ENCODE measurements around the gene NAALADL2. TPM values are rescaled to one million over a fixed set of nuclear protein-coding genes. Genes with fewer than 3 reads are reported as not detected.

NAALADL2 gene
- total RNA-seq, 1 experiment from 2014 or later: 1.9 TPM

DNA sequence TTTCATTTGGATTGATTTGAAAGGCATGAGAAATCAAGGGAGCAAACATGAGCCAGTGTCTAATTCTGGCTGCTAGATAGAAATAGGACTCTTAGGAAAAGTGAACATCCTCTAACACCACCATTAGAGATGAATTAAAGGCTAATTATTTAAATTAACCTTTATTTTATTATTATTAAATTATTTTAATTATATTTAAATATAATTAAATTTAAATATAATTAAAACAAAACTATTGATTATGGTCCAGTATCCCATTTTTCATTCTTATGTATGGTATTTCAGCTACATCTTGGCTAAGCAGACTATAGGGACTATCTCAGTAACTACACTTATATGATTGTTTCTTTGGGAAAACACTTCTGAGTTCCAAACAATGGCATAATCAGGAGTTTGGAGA, 904.8 kb downstream of the NAALADL2 start:
- no peaks in the 10 kb centered on the region for H3K9me2 ChIP-seq (replicated peaks; ENCODE audit: low read length)
- H3K27me3 ChIP-seq (ENCODE audit: low read length): no peaks in the 10 kb centered on the region
- H3F3A ChIP-seq (ENCODE audit: low read length, unreplicated experiment): no peaks in the 10 kb centered on the region
- BruUV-seq (replicated peaks): no TSS peak
- H4K20me1 ChIP-seq (ENCODE audit: low read length): no peaks in the 10 kb centered on the region
- H3K27ac ChIP-seq (ENCODE audit: low read length): no peak overlapping the region
- no peak overlapping the region for H3K9ac ChIP-seq (ENCODE audit: low read length)
- ATAC-seq (no peak), DNase-seq (no peak)
- H3K4me3 ChIP-seq (ENCODE audit: low read length): no peak overlapping the region
- no peaks in the 10 kb centered on the region for H3K79me2 ChIP-seq (ENCODE audit: low read length)
- intact Hi-C loops (cut with micrococcal nuclease): no loop called here
- ChIA-PET CTCF (no interaction called here), POLR2A (ENCODE audit: unreplicated experiment) (no interaction called here)
- no peak for TF ChIP-seq EZH2 (IDR thresholded peaks at IDR 0.05; ENCODE audit: low read length, unreplicated experiment)
- TF ChIP-seq EZH2phosphoT487 (IDR thresholded peaks at IDR 0.05; ENCODE audit: borderline replicate concordance, low read length): no peak
- no peak overlapping the region for H2AFZ ChIP-seq (ENCODE audit: low read length)
- H3K4me2 ChIP-seq (ENCODE audit: low read length): no peak overlapping the region
- H3K4me1 ChIP-seq (ENCODE audit: insufficient read depth, low read length): no peaks in the 10 kb centered on the region
- H3K9me3 ChIP-seq (ENCODE audit: low read length): no peaks in the 10 kb centered on the region
- H3K36me3 ChIP-seq (ENCODE audit: low read depth, low read length): no peaks in the 10 kb centered on the region

DNA sequence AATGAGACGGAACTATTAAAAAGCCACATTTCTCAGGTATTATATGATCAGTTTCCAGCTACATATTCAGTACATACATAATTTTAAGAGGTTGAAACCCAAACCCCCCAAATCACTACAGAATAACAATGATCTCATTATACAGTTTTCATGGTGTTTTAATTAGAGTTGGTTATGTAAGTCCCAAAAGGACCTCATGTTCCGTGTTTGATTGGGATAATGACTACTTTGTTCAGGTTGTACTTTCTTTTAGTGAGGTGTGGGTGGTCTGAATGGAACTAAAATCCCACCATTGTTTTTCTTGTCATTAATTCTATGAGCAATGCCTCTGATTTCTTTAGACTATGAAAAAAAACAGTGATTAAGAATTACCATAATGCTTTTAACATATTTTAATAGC, 905.6 kb downstream of the NAALADL2 start:
- Histone ChIP-seq H3K36me3 (ENCODE audit: low read depth, low read length) (no peaks in the 10 kb centered on the region), H3K4me3 (ENCODE audit: low read length) (no peak overlapping the region), H3K9me3 (ENCODE audit: low read length) (no peaks in the 10 kb centered on the region), H3F3A (ENCODE audit: low read length, unreplicated experiment) (no peaks in the 10 kb centered on the region), H3K9me2 (replicated peaks; ENCODE audit: low read length) (no peaks in the 10 kb centered on the region), H3K4me1 (ENCODE audit: insufficient read depth, low read length) (no peaks in the 10 kb centered on the region), H2AFZ (ENCODE audit: low read length) (no peak overlapping the region), H3K79me2 (ENCODE audit: low read length) (no peaks in the 10 kb centered on the region), H3K4me2 (ENCODE audit: low read length) (no peak overlapping the region), H4K20me1 (ENCODE audit: low read length) (no peaks in the 10 kb centered on the region), H3K27ac (ENCODE audit: low read length) (no peak overlapping the region), H3K27me3 (ENCODE audit: low read length) (no peaks in the 10 kb centered on the region), H3K9ac (ENCODE audit: low read length) (no peak overlapping the region)
- DNase-seq (no peak), ATAC-seq (no peak)
- CTCF ChIA-PET: no interaction called here
- TF ChIP-seq, protein P1, sequence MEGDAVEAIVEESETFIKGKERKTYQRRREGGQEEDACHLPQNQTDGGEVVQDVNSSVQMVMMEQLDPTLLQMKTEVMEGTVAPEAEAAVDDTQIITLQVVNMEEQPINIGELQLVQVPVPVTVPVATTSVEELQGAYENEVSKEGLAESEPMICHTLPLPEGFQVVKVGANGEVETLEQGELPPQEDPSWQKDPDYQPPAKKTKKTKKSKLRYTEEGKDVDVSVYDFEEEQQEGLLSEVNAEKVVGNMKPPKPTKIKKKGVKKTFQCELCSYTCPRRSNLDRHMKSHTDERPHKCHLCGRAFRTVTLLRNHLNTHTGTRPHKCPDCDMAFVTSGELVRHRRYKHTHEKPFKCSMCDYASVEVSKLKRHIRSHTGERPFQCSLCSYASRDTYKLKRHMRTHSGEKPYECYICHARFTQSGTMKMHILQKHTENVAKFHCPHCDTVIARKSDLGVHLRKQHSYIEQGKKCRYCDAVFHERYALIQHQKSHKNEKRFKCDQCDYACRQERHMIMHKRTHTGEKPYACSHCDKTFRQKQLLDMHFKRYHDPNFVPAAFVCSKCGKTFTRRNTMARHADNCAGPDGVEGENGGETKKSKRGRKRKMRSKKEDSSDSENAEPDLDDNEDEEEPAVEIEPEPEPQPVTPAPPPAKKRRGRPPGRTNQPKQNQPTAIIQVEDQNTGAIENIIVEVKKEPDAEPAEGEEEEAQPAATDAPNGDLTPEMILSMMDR (conservative IDR thresholded peaks at IDR 0.05; ENCODE audit: low read depth, low read length): no peak
- no peak for TF ChIP-seq EZH2phosphoT487 (IDR thresholded peaks at IDR 0.05; ENCODE audit: borderline replicate concordance, low read length)
- no peak for TF ChIP-seq EZH2 (IDR thresholded peaks at IDR 0.05; ENCODE audit: low read length, unreplicated experiment)
- no TSS peak for BruUV-seq (replicated peaks)
- POLR2A ChIA-PET (ENCODE audit: unreplicated experiment): no interaction called here
- intact Hi-C loops (cut with micrococcal nuclease): no loop called here

DNA sequence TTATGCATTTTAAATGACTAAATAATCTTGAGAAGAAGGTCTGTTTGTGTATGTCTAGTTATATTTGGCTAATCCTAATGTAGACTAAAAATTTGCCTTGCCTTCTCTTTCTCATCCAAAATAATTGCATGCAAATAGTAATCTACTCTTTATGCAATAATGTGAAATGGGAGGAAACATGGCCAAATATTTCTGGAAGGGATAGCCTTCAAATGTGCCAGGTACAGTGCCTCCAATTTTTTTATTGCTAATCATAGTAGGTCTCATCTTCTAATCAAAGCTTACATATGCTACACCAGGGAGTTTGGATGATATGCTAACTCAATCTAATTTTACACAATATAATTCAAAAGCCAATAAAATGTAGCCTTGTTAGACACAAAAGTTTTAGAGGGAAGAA, 911.3 kb downstream of the NAALADL2 start:
- TF ChIP-seq EZH2 (IDR thresholded peaks at IDR 0.05; ENCODE audit: low read length, unreplicated experiment) (no peak), EZH2phosphoT487 (IDR thresholded peaks at IDR 0.05; ENCODE audit: borderline replicate concordance, low read length) (no peak)
- TF ChIP-seq, protein P1 (conservative IDR thresholded peaks at IDR 0.05; ENCODE audit: low read depth, low read length): no peak
- no TSS peak for BruUV-seq (replicated peaks)
- Histone ChIP-seq H3K4me3 (ENCODE audit: low read length) (no peak overlapping the region), H3K36me3 (ENCODE audit: low read depth, low read length) (no peaks in the 10 kb centered on the region), H2AFZ (ENCODE audit: low read length) (no peak overlapping the region), H3K4me1 (ENCODE audit: insufficient read depth, low read length) (no peaks in the 10 kb centered on the region), H3K9me3 (ENCODE audit: low read length) (no peaks in the 10 kb centered on the region), H3K9me2 (replicated peaks; ENCODE audit: low read length) (no peaks in the 10 kb centered on the region), H3F3A (ENCODE audit: low read length, unreplicated experiment) (no peaks in the 10 kb centered on the region), H3K27me3 (ENCODE audit: low read length) (no peaks in the 10 kb centered on the region), H3K9ac (ENCODE audit: low read length) (no peak overlapping the region), H3K27ac (ENCODE audit: low read length) (no peak overlapping the region), H3K79me2 (ENCODE audit: low read length) (no peaks in the 10 kb centered on the region), H3K4me2 (ENCODE audit: low read length) (no peak overlapping the region), H4K20me1 (ENCODE audit: low read length) (no peaks in the 10 kb centered on the region)
- ChIA-PET POLR2A (ENCODE audit: unreplicated experiment) (no interaction called here), CTCF (no interaction called here)
- no peak for DNase-seq
- no peak for ATAC-seq
- intact Hi-C loops (cut with micrococcal nuclease): no loop called here
